ENCODE measurements around the gene CLRN3.

The CLRN3 gene

GRCh38 chr10:127890216-127890615 lies 2.5 kb downstream of the CLRN3 start (continued):
- TF ChIP-seq ZNF202 (tag by site-specific recombination; IDR thresholded peaks at IDR 0.05; ENCODE audit: borderline replicate concordance), result no peak
- TF ChIP-seq, protein P1, sequence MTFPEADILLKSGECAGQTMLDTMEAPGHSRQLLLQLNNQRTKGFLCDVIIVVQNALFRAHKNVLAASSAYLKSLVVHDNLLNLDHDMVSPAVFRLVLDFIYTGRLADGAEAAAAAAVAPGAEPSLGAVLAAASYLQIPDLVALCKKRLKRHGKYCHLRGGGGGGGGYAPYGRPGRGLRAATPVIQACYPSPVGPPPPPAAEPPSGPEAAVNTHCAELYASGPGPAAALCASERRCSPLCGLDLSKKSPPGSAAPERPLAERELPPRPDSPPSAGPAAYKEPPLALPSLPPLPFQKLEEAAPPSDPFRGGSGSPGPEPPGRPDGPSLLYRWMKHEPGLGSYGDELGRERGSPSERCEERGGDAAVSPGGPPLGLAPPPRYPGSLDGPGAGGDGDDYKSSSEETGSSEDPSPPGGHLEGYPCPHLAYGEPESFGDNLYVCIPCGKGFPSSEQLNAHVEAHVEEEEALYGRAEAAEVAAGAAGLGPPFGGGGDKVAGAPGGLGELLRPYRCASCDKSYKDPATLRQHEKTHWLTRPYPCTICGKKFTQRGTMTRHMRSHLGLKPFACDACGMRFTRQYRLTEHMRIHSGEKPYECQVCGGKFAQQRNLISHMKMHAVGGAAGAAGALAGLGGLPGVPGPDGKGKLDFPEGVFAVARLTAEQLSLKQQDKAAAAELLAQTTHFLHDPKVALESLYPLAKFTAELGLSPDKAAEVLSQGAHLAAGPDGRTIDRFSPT (tag by site-specific recombination; IDR thresholded peaks at IDR 0.05), result no peak
- no peak for TF ChIP-seq KLF8 (tag by site-specific recombination; IDR thresholded peaks at IDR 0.05)
- TF ChIP-seq ZBTB7A (tag by site-specific recombination; IDR thresholded peaks at IDR 0.05; ENCODE audit: low read depth), result no peak
- no peak for TF ChIP-seq ZNF558 (tag by site-specific recombination; IDR thresholded peaks at IDR 0.05)
- TF ChIP-seq ZNF184 (tag by site-specific recombination; IDR thresholded peaks at IDR 0.05), result no peak
- TF ChIP-seq, protein P2, sequence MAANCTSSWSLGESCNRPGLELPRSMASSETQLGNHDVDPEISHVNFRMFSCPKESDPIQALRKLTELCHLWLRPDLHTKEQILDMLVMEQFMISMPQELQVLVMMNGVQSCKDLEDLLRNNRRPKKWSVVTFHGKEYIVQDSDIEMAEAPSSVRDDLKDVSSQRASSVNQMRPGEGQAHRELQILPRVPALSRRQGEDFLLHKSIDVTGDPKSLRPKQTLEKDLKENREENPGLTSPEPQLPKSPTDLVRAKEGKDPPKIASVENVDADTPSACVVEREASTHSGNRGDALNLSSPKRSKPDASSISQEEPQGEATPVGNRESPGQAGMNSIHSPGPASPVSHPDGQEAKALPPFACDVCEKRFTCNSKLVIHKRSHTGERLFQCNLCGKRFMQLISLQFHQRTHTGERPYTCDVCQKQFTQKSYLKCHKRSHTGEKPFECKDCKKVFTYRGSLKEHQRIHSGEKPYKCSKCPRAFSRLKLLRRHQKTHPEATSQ (tag by site-specific recombination; IDR thresholded peaks at IDR 0.05), result no peak
- TF ChIP-seq PRDM1 (tag by site-specific recombination; IDR thresholded peaks at IDR 0.05), result no peak
- no peak for TF ChIP-seq ZBTB21 (tag by site-specific recombination; IDR thresholded peaks at IDR 0.05)

- H3K4me1 ChIP-seq (ENCODE audit: control insufficient read depth, insufficient read depth, low read length), result no peaks in the 10 kb centered on the region
- ChIA-PET POLR2A (no interaction called here), CTCF (interaction anchor here (0.6 to 1.0 kb wide), 3 partner anchors 16 to 121 kb away, joined by 3 read pairs; partner anchors contain the start of gene PTPRE)
- no peak overlapping the region for H3K4me3 ChIP-seq (ENCODE audit: low read depth, low read length)
- H3K36me3 ChIP-seq (ENCODE audit: control insufficient read depth in 2 of 2, insufficient read depth in 1 of 2, low read length in 2 of 2), result no peaks in the 10 kb centered on the region
- H3K9me3 ChIP-seq (ENCODE audit: control insufficient read depth, insufficient read depth, low read depth, low read length), result no peaks in the 10 kb centered on the region
- no peak overlapping the region for H3K27ac ChIP-seq (ENCODE audit: extremely low read depth, low read depth, low read length)
- TF ChIP-seq GLI2 (tag by site-specific recombination; IDR thresholded peaks at IDR 0.05; ENCODE audit: borderline replicate concordance, low read depth) (no peak), ZNF548 (tag by site-specific recombination; IDR thresholded peaks at IDR 0.05) (no peak), IKZF3 (tag by site-specific recombination; IDR thresholded peaks at IDR 0.05) (no peak), PATZ1 (tag by site-specific recombination; IDR thresholded peaks at IDR 0.05) (no peak), ZFHX2 (tag by site-specific recombination; conservative IDR thresholded peaks at IDR 0.05) (no peak), ZNF138 (tag by site-specific recombination; IDR thresholded peaks at IDR 0.05; ENCODE audit: borderline replicate concordance) (no peak), REPIN1 (tag by site-specific recombination; IDR thresholded peaks at IDR 0.05; ENCODE audit: low read depth) (no peak), ZNF510 (tag by site-specific recombination; IDR thresholded peaks at IDR 0.05; ENCODE audit: insufficient replicate concordance) (no peak), ZNF544 (tag by site-specific recombination; IDR thresholded peaks at IDR 0.05) (no peak), ZNF174 (tag by site-specific recombination; IDR thresholded peaks at IDR 0.05) (no peak), ZNF596 (tag by site-specific recombination; IDR thresholded peaks at IDR 0.05) (no peak), ZNF707 (tag by site-specific recombination; IDR thresholded peaks at IDR 0.05) (no peak), ZXDB (tag by site-specific recombination; IDR thresholded peaks at IDR 0.05) (no peak), MEIS1 (CRISPR knock-in tag; IDR thresholded peaks at IDR 0.05; ENCODE audit: borderline replicate concordance) (no peak)
- TF ChIP-seq, protein P3, sequence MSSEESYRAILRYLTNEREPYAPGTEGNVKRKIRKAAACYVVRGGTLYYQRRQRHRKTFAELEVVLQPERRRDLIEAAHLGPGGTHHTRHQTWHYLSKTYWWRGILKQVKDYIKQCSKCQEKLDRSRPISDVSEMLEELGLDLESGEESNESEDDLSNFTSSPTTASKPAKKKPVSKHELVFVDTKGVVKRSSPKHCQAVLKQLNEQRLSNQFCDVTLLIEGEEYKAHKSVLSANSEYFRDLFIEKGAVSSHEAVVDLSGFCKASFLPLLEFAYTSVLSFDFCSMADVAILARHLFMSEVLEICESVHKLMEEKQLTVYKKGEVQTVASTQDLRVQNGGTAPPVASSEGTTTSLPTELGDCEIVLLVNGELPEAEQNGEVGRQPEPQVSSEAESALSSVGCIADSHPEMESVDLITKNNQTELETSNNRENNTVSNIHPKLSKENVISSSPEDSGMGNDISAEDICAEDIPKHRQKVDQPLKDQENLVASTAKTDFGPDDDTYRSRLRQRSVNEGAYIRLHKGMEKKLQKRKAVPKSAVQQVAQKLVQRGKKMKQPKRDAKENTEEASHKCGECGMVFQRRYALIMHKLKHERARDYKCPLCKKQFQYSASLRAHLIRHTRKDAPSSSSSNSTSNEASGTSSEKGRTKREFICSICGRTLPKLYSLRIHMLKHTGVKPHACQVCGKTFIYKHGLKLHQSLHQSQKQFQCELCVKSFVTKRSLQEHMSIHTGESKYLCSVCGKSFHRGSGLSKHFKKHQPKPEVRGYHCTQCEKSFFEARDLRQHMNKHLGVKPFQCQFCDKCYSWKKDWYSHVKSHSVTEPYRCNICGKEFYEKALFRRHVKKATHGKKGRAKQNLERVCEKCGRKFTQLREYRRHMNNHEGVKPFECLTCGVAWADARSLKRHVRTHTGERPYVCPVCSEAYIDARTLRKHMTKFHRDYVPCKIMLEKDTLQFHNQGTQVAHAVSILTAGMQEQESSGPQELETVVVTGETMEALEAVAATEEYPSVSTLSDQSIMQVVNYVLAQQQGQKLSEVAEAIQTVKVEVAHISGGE (tag by site-specific recombination; conservative IDR thresholded peaks at IDR 0.05; ENCODE audit: low read depth), result no peak
- TF ChIP-seq, protein P4, sequence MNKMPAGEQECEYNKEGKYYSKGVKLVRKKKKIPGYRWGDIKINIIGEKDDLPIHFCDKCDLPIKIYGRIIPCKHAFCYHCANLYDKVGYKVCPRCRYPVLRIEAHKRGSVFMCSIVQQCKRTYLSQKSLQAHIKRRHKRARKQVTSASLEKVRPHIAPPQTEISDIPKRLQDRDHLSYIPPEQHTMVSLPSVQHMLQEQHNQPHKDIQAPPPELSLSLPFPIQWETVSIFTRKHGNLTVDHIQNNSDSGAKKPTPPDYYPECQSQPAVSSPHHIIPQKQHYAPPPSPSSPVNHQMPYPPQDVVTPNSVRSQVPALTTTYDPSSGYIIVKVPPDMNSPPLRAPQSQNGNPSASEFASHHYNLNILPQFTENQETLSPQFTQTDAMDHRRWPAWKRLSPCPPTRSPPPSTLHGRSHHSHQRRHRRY (tag by site-specific recombination; IDR thresholded peaks at IDR 0.05), result no peak
- TF ChIP-seq, protein P5, sequence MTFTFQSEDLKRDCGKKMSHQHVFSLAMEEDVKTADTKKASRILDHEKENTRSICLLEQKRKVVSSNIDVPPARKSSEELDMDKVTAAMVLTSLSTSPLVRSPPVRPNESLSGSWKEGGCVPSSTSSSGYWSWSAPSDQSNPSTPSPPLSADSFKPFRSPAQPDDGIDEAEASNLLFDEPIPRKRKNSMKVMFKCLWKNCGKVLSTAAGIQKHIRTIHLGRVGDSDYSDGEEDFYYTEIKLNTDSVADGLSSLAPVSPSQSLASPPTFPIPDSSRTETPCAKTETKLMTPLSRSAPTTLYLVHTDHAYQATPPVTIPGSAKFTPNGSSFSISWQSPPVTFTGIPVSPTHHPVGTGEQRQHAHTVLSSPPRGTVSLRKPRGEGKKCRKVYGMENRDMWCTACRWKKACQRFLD (tag by site-specific recombination; IDR thresholded peaks at IDR 0.05), result no peak
These were observed 3.0 kb downstream of the CLRN3 start for GRCh38 chr10:127889605-127890195.

Measured in HEK293 (cell line).